ENCODE results near the gene TMEM253. TPM values are rescaled to one million over a fixed set of nuclear protein-coding genes. Genes with fewer than 3 reads are reported as not detected.

Gene TMEM253
- total and polyA plus RNA-seq, 9 of the 15 experiments (the other 6 are each of a cell fraction or from before 2014, with no cell fraction given), result 0.11 to 0.61 (median 0.26) TPM; not detected in 3

DNA sequence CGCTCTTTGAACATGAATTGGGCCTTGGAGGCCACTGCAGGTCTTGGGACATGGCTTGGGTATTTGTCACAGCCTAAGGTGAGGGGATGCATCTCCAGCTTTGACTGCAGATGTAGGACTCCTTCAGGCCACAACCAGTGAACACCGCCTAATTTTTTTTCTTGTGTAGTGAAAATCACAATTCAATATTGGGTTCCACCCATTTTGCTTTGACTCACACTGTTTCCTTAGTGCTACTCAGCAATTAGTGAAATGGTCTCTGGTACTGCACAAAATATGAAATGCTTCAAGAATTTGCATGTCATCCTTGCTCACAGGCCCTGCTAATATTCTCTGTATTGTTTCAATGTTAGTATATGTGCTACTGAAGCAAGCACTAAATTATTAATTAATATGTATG, 12.5 kb downstream of the TMEM253 start (continued):
- TF ChIP-seq SAFB (IDR thresholded peaks at IDR 0.05; ENCODE audit: borderline replicate concordance, low read depth, low read length), result no peak
- no peak for TF ChIP-seq HDAC3 (IDR thresholded peaks at IDR 0.05; ENCODE audit: borderline replicate concordance, partially characterized antibody)
- no peak for TF ChIP-seq POLR2H (tag; IDR thresholded peaks at IDR 0.05; ENCODE audit: low read depth)

DNA sequence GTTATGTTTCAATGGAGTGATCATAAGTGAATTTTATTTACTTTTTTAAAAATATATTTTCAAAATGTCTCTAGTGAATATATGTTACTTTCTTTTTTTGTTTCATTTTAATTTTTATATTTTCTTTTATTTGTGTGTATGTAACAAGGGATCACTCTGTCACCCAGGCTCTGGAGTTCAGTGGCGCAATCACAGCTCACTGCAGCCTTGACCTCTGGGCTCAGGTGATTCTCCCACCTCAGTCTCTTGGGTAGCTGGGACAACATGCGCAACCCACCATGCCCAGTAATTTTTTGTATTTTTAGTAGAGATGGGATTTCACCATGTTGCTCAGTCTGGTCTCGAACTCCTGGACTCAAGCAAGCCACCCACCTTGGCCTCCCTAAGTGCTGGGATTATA, 18.1 kb downstream of the TMEM253 start:
- CTCF ChIA-PET (ENCODE audit: low intra/inter-chr PET ratio), result no interaction called here
- DNase-seq (ENCODE audit: extremely low read depth in 1 of 4, low spot score in 3 of 4) (no peak), FAIRE-seq (no peak), ATAC-seq (no peak)
- intact Hi-C loops (cut with micrococcal nuclease) (no loop called here), in situ Hi-C loops (cut with MboI) (no loop called here)
- Histone ChIP-seq H3K9me3 (replicated peaks; ENCODE audit: control insufficient read depth, insufficient read depth, low read depth, low read length) (no peaks in the 10 kb centered on the region), H3K27ac (ENCODE audit: extremely low read depth, low read depth, low read length) (no peak overlapping the region), H3K4me3 (no peak overlapping the region), H3K4me1 (replicated peaks in 1 of 2; ENCODE audit: control insufficient read depth in 2 of 2, insufficient read depth in 2 of 2, low read length in 2 of 2) (no peaks in the 10 kb centered on the region; a peak in 1 of 5 replicates), H3K79me2 (ENCODE audit: control insufficient read depth, insufficient read depth, low read length) (no peaks in the 10 kb centered on the region), H3K36me3 (ENCODE audit: control insufficient read depth, insufficient read depth, low read length) (no peaks in the 10 kb centered on the region), H2AFZ (ENCODE audit: low read depth, low read length) (no peak overlapping the region), H3K4me2 (ENCODE audit: insufficient read depth, low read length) (no peak overlapping the region), H3K27me3 (ENCODE audit: control insufficient read depth in 2 of 2, insufficient read depth in 2 of 2, low read length in 2 of 2) (no peaks in the 10 kb centered on the region), H4K20me1 (replicated peaks; ENCODE audit: control insufficient read depth, insufficient read depth, low read length) (no peaks in the 10 kb centered on the region), H3K9me1 (ENCODE audit: control insufficient read depth, insufficient read depth, low read length) (no peaks in the 10 kb centered on the region), H3K9ac (ENCODE audit: insufficient read depth in 1 of 2, low read depth in 2 of 2, low read length in 2 of 2) (no peak overlapping the region)
- BruUV-seq (replicated peaks), result no TSS peak
- no peak for TF ChIP-seq GATAD2A (IDR thresholded peaks at IDR 0.05)
- no peak for TF ChIP-seq MBD2 (IDR thresholded peaks at IDR 0.05; ENCODE audit: borderline replicate concordance, low read depth)
- no peak for TF ChIP-seq SMAD1 (IDR thresholded peaks at IDR 0.05; ENCODE audit: low read depth, low read length, partially characterized antibody)
- WGBS (ENCODE audit: insufficient coverage, low coverage, missing lambda C conversion rate), result 58% methylated on average over 2 of the region's 3 CpGs
- POLR2A ChIA-PET, result interaction anchor here (1.5 kb wide), 1 partner anchor 14 kb away, joined by 3 read pairs; no protein-coding TSS in a partner anchor

Measured in K562 (cell line).